GM12878 (cell line): ENCODE data around the gene CTSD. TPM values are rescaled to one million over a fixed set of nuclear protein-coding genes. Genes with fewer than 3 reads are reported as not detected.

ENCODE experiments used
- ATAC-seq: fragments of 200-7000 bp; cut with Tn5 transposase; 3 replicates; pipeline ENCODE4 v1.9.1; 2020; ENCODE audit warnings: mild to moderate bottlenecking, moderate library complexity
- BruUV-seq: library from RNA; stranded (reverse); fragments of 400-500 nt; replicated peaks from 2 replicates; lab custom pipeline; 2021; lab: Mats Ljungman, UMichigan
- CTCF ChIA-PET: fragments of 300-600 bp; sonication (Branson Sonifier 250); formaldehyde crosslinking; extraction: SDS; loops from one replicate; lab custom pipeline; 2021; ENCODE audit warnings: inconsistent platforms; lab: Yijun Ruan, JAX
- POLR2A ChIA-PET: fragments of 350-600 bp; formaldehyde crosslinking; extraction: SDS; loops from one replicate; lab custom pipeline; 2021; ENCODE audit warnings: inconsistent platforms; lab: Charles Lee
- RAD21 ChIA-PET: fragments of 300-600 bp; sonication (Branson Sonifier 250); formaldehyde crosslinking; loops from one replicate; lab custom pipeline; 2023; ENCODE audit warnings: antibody characterized with exemption; ENCODE audit not compliant: unreplicated experiment; lab: Charles Lee
- SMC1A ChIA-PET: fragments of 300-600 bp; sonication (Branson Sonifier 250); formaldehyde crosslinking; loops from one replicate; lab custom pipeline; 2023; ENCODE audit not compliant: unreplicated experiment, uncharacterized antibody; lab: Charles Lee
- DNase-seq: peaks from one replicate; pipeline ENCODE4 v3.0.0-alpha.2; 2011; ENCODE audit warnings: low read depth, low spot score
- FAIRE-seq: peaks from 3 replicates; lab custom pipeline; 2011; peaks lifted over from hg19 to GRCh38; lab: Jason Lieb, UNC
- H2AFZ ChIP-seq: 2 replicates; pipeline ENCODE4 v1.6.0; 2011; ENCODE audit warnings: low read depth, low read length, control low read depth; ENCODE audit not compliant: control insufficient read depth
- H3K27ac ChIP-seq: 2 replicates; pipeline ENCODE4 v1.5.1; 2011; ENCODE audit warnings: control low read depth; ENCODE audit not compliant: control insufficient read depth, insufficient read depth
- H3K27me3 ChIP-seq, 2 experiments: replicated peaks in 1 of 2; 2 replicates each; pipeline versions ENCODE4 v1.6.0 to v1.6.1; 2011; ENCODE audit warnings: low read length in 1 of 2; ENCODE audit not compliant: control insufficient read depth in 2 of 2, insufficient read depth in 2 of 2
- H3K36me3 ChIP-seq, 2 experiments: 2 replicates each; pipeline ENCODE4 v1.5.1; 2011; ENCODE audit warnings: low read length in 1 of 2; ENCODE audit not compliant: control insufficient read depth in 2 of 2, insufficient read depth in 2 of 2
- H3K4me1 ChIP-seq: 2 replicates; pipeline ENCODE4 v1.6.1; 2011; ENCODE audit warnings: mild to moderate bottlenecking, low read length, moderate library complexity, mixed read lengths; ENCODE audit not compliant: control insufficient read depth, insufficient read depth
- H3K4me2 ChIP-seq: 2 replicates; pipeline ENCODE4 v1.6.0; 2011; ENCODE audit warnings: control low read depth; ENCODE audit not compliant: control insufficient read depth, insufficient read depth
- H3K4me3 ChIP-seq: fragments of 200-600 bp; sonication (generic); 2 replicates; pipeline ENCODE4 v1.5.1; 2016
- H3K79me2 ChIP-seq: 2 replicates; pipeline ENCODE4 v1.6.0; 2011; ENCODE audit warnings: low read length; ENCODE audit not compliant: control insufficient read depth, insufficient read depth
- H3K9ac ChIP-seq: 2 replicates; pipeline ENCODE4 v1.8.0; 2011; ENCODE audit warnings: low read length, control low read depth, mixed read lengths; ENCODE audit not compliant: control insufficient read depth, insufficient read depth
- H3K9me3 ChIP-seq: replicated peaks from 3 replicates; pipeline ENCODE4 v1.5.1; 2011; ENCODE audit warnings: mild to moderate bottlenecking, low read length; ENCODE audit not compliant: control insufficient read depth, insufficient read depth
- H4K20me1 ChIP-seq: 2 replicates; pipeline ENCODE4 v1.6.0; 2011; ENCODE audit not compliant: control insufficient read depth, insufficient read depth
- BHLHE40 ChIP-seq, 2 experiments: fragments of 450-650 bp in 1 of 2; IDR thresholded peaks; 2 replicates each; pipeline ENCODE4 v1.6.1; 2011 to 2017; ENCODE audit warnings: low read depth in 2 of 2, borderline replicate concordance in 1 of 2, improper control_type of control experiment in 1 of 2, low read length in 1 of 2, mild to moderate bottlenecking in 1 of 2
- BRCA1 ChIP-seq: IDR thresholded peaks from 2 replicates; pipeline ENCODE4 v1.6.1; 2011; ENCODE audit warnings: low read depth, low read length, improper control_type of control experiment
- CBX5 ChIP-seq: sonication (generic); IDR thresholded peaks from 2 replicates; pipeline ENCODE4 v1.6.1; 2016; ENCODE audit warnings: low read depth, moderate library complexity, mild to moderate bottlenecking, inconsistent platforms
- CREB1 ChIP-seq: IDR thresholded peaks from 2 replicates; pipeline ENCODE4 v1.6.1; 2012; ENCODE audit warnings: low read depth, mild to moderate bottlenecking, inconsistent platforms
- GABPA ChIP-seq: IDR thresholded peaks from 2 replicates; pipeline ENCODE4 v1.6.1; 2014; ENCODE audit warnings: antibody characterized with exemption, low read depth, mild to moderate bottlenecking, inconsistent platforms
- GATAD2B ChIP-seq: fragments of 450-650 bp; conservative IDR thresholded peaks from 2 replicates; pipeline ENCODE4 v1.6.1; 2017; ENCODE audit warnings: low read depth, mild to moderate bottlenecking, moderate library complexity
- LARP7 ChIP-seq: fragments of 450-650 bp; IDR thresholded peaks from 2 replicates; pipeline ENCODE4 v1.6.1; 2017; ENCODE audit warnings: mild to moderate bottlenecking
- MTA3 ChIP-seq: IDR thresholded peaks from 2 replicates; pipeline ENCODE4 v1.6.1; 2012; ENCODE audit warnings: low read length, inconsistent platforms, borderline replicate concordance
- MXI1 ChIP-seq: fragments of 150-350 bp; IDR thresholded peaks from 2 replicates; pipeline ENCODE4 v1.6.1; 2011; ENCODE audit warnings: low read depth, mild to moderate bottlenecking, inconsistent platforms, low read length, improper control_type of control experiment
- PAX5 ChIP-seq: IDR thresholded peaks from 2 replicates; pipeline ENCODE4 v1.6.1; 2011; ENCODE audit warnings: low read depth, low read length, borderline replicate concordance
- PML ChIP-seq: IDR thresholded peaks from 2 replicates; pipeline ENCODE4 v1.6.1; 2012; ENCODE audit warnings: low read length, inconsistent platforms
- SMAD1 ChIP-seq: fragments of 450-650 bp; IDR thresholded peaks from 2 replicates; pipeline ENCODE4 v1.6.1; 2018; ENCODE audit warnings: mild to moderate bottlenecking, low read depth; ENCODE audit not compliant: partially characterized antibody
- SMAD5 ChIP-seq: IDR thresholded peaks from 2 replicates; pipeline ENCODE4 v1.6.1; 2016; ENCODE audit warnings: antibody characterized with exemption, low read depth
- SUZ12 ChIP-seq: fragments of 200-600 bp; sonication (generic); IDR thresholded peaks from one replicate; pipeline ENCODE4 v1.6.1; 2018; ENCODE audit warnings: antibody characterized with exemption, mild to moderate bottlenecking; ENCODE audit not compliant: unreplicated experiment
- ZNF217 ChIP-seq: fragments of 450-650 bp; IDR thresholded peaks from 2 replicates; pipeline ENCODE4 v1.6.1; 2017; ENCODE audit warnings: antibody characterized with exemption, mild to moderate bottlenecking
- WGBS: methylation state at CpG from one replicate; pipeline ENCODE4 v1.1.6; 2016; ENCODE audit warnings: low lambda C conversion rate; ENCODE audit not compliant: insufficient replicate concordance, insufficient coverage; ENCODE audit errors: missing lambda C conversion rate; 5-methylcytosine and 5-hydroxymethylcytosine counted together
- in situ Hi-C: fragments of 300-500 bp; cut with MboI; formaldehyde crosslinking; loops from 9 replicates; pipeline ENCODE4 v1.14.3; 2018; ENCODE audit warnings: mixed read lengths
- intact Hi-C: fragments of 100-400 bp; cut with micrococcal nuclease; formaldehyde crosslinking; loops from one replicate; pipeline ENCODE4 v1.14.2; 2022; ENCODE audit not compliant: unreplicated experiment
- polyA plus RNA-seq, 11 experiments: library from polyadenylated mRNA; depleted of rRNA in 4 of 11; unstranded in 6 of 11; stranded (reverse) in 5 of 11; fragments of >200 nt; fragmentation: Nextera tagmentation in 4 of 11; fragmentation: Illumina TruSeq in 1 of 11; extraction: Ambion mirVana in 4 of 11; extraction: Trizol in 1 of 11; gene quantifications; 1 replicate in 1 of 11; 2 replicates in 10 of 11; pipeline versions ENCODE4 v1.2.1 to v1.2.3, GENCODE V29; 2011 to 2016; ENCODE audit warnings: inconsistent platforms in 2 of 11, missing spikeins in 2 of 11, low read depth in 1 of 11
- total RNA-seq, 4 experiments: library from RNA; depleted of rRNA in 3 of 4; stranded (reverse); fragments of >200 nt in 3 of 4; fragmentation: Illumina TruSeq in 1 of 4; extraction: Trizol in 1 of 4; gene quantifications; 2 replicates each; pipeline versions ENCODE4 v1.2.1 to v1.2.3, GENCODE V29; 2013 to 2021
- TF ChIP-seq, protein P1 (sequence below): fragments of 450-650 bp; IDR thresholded peaks from 2 replicates; pipeline ENCODE4 v1.6.1; 2017; ENCODE audit warnings: borderline replicate concordance
- TF ChIP-seq, protein P2 (sequence below): fragments of 450-650 bp; IDR thresholded peaks from 2 replicates; pipeline ENCODE4 v1.6.1; 2017; ENCODE audit warnings: mild to moderate bottlenecking, moderate library complexity

The CTSD gene
- total and polyA plus RNA-seq, 10 of the 15 experiments (the other 5 are each of a cell fraction or from before 2014, with no cell fraction given): 0.42 to 54.6 (median 25.0) TPM

DNA sequence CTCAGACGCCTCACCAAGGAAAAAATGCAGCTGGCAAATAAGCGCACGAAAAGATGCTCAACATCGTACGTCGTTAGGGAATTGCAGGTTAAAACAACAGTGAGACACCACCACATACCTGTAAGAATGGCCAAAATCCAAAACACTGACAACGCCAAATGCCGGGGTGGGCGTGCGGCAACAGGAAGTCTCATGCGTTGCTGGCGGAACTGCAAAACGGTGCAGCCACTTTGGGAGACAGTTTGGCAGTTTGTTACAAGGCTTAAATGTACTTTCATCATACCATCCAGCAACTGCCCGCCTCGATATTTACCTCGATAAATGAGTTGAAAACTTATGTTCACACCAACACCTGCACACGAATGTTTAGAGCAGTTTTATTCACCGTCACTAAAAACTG, 7.5 kb upstream of the CTSD start:
- no peak for DNase-seq
- TF ChIP-seq BHLHE40 (IDR thresholded peaks at IDR 0.05; ENCODE audit: borderline replicate concordance in 1 of 2, low read depth in 2 of 2, low read length in 1 of 2): no peak
- TF ChIP-seq, protein P1, sequence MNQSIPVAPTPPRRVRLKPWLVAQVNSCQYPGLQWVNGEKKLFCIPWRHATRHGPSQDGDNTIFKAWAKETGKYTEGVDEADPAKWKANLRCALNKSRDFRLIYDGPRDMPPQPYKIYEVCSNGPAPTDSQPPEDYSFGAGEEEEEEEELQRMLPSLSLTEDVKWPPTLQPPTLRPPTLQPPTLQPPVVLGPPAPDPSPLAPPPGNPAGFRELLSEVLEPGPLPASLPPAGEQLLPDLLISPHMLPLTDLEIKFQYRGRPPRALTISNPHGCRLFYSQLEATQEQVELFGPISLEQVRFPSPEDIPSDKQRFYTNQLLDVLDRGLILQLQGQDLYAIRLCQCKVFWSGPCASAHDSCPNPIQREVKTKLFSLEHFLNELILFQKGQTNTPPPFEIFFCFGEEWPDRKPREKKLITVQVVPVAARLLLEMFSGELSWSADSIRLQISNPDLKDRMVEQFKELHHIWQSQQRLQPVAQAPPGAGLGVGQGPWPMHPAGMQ: no peak
- TF ChIP-seq SMAD5: no peak
- no peak for TF ChIP-seq ZNF217
- TF ChIP-seq BRCA1: no peak
- TF ChIP-seq, protein P2, sequence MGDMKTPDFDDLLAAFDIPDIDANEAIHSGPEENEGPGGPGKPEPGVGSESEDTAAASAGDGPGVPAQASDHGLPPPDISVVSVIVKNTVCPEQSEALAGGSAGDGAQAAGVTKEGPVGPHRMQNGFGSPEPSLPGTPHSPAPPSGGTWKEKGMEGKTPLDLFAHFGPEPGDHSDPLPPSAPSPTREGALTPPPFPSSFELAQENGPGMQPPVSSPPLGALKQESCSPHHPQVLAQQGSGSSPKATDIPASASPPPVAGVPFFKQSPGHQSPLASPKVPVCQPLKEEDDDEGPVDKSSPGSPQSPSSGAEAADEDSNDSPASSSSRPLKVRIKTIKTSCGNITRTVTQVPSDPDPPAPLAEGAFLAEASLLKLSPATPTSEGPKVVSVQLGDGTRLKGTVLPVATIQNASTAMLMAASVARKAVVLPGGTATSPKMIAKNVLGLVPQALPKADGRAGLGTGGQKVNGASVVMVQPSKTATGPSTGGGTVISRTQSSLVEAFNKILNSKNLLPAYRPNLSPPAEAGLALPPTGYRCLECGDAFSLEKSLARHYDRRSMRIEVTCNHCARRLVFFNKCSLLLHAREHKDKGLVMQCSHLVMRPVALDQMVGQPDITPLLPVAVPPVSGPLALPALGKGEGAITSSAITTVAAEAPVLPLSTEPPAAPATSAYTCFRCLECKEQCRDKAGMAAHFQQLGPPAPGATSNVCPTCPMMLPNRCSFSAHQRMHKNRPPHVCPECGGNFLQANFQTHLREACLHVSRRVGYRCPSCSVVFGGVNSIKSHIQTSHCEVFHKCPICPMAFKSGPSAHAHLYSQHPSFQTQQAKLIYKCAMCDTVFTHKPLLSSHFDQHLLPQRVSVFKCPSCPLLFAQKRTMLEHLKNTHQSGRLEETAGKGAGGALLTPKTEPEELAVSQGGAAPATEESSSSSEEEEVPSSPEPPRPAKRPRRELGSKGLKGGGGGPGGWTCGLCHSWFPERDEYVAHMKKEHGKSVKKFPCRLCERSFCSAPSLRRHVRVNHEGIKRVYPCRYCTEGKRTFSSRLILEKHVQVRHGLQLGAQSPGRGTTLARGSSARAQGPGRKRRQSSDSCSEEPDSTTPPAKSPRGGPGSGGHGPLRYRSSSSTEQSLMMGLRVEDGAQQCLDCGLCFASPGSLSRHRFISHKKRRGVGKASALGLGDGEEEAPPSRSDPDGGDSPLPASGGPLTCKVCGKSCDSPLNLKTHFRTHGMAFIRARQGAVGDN: no peak
- no peak for TF ChIP-seq MXI1
- no peak for TF ChIP-seq PAX5
- no peak for TF ChIP-seq MTA3
- no peak for TF ChIP-seq LARP7
- TF ChIP-seq GABPA: no peak
- TF ChIP-seq CREB1: no peak
- TF ChIP-seq SUZ12: no peak
- TF ChIP-seq CBX5: no peak
- TF ChIP-seq SMAD1: no peak
- TF ChIP-seq GATAD2B: no peak
- TF ChIP-seq PML: no peak
- TF ChIP-seq, all 136 proteins: peak for 0
- H3K9me3 ChIP-seq: no peaks in the 10 kb centered on the region
- no peak overlapping the region for H3K27ac ChIP-seq
- no peak overlapping the region for H3K4me3 ChIP-seq
- ATAC-seq: no peak
- no peak overlapping the region for H3K9ac ChIP-seq
- intact Hi-C loops (no loop called here), in situ Hi-C loops (no loop called here)
- WGBS: 71% methylated on average over 18 of the region's 18 CpGs
- no peak for FAIRE-seq
- H3K27me3 ChIP-seq: no peaks in the 10 kb centered on the region
- peaks cover 9% of the 10 kb centered on the region for H3K4me1 ChIP-seq
- POLR2A ChIA-PET: no interaction called here
- no peak overlapping the region for H2AFZ ChIP-seq
- RAD21 ChIA-PET: no interaction called here
- no TSS peak for BruUV-seq
- SMC1A ChIA-PET: no interaction called here
- no peaks in the 10 kb centered on the region for H4K20me1 ChIP-seq
- no peaks in the 10 kb centered on the region for H3K36me3 ChIP-seq
- CTCF ChIA-PET: interaction anchor here (1.1 kb wide), 1 partner anchor 77 kb away, joined by 3 read pairs; no protein-coding TSS in a partner anchor
- no peaks in the 10 kb centered on the region for H3K79me2 ChIP-seq
- H3K4me2 ChIP-seq: no peak overlapping the region
